Measurements from ENCODE around the gene STOM.

STOM gene

GRCh38 chr9:121348221-121348620 lies 21.8 kb downstream of the STOM start:
- DNase-seq (ENCODE audit: low spot score) = no peak

GRCh38 chr9:121345070-121345469 lies 25.0 kb downstream of the STOM start:
- no peak for DNase-seq (ENCODE audit: low spot score)

GRCh38 chr9:121344184-121344583 lies 25.9 kb downstream of the STOM start:
- DNase-seq (ENCODE audit: low spot score) = no peak

- no peak for DNase-seq (ENCODE audit: low spot score)
Measured at GRCh38 chr9:121340676-121341392, 29.2 kb downstream of the STOM start.

- no peak for DNase-seq (ENCODE audit: low spot score)
Measured at GRCh38 chr9:121339437-121339836, 30.6 kb downstream of the STOM start.

GRCh38 chr9:121336665-121337064 lies 33.4 kb downstream of the STOM start:
- DNase-seq (ENCODE audit: low spot score) = no peak

GRCh38 chr9:121333950-121334773 lies 35.9 kb downstream of the STOM start:
- DNase-seq (ENCODE audit: low spot score) = no peak

GRCh38 chr9:121331992-121332685 lies 37.9 kb downstream of the STOM start:
- no peak for DNase-seq (ENCODE audit: low spot score)

GRCh38 chr9:121331549-121331948 lies 38.5 kb downstream of the STOM start:
- no peak for DNase-seq (ENCODE audit: low spot score)

- no peak for DNase-seq (ENCODE audit: low spot score)
Measured at GRCh38 chr9:121328876-121329681, 41.0 kb downstream of the STOM start.

- no peak for DNase-seq (ENCODE audit: low spot score)
Measured at GRCh38 chr9:121328476-121328875, 41.6 kb downstream of the STOM start.

- DNase-seq (ENCODE audit: low spot score) = no peak
Measured at GRCh38 chr9:121326901-121327613, 43.0 kb downstream of the STOM start.

GRCh38 chr9:121326130-121326838 lies 43.8 kb downstream of the STOM start:
- DNase-seq (ENCODE audit: low spot score) = no peak

GRCh38 chr9:121325387-121325786 lies 44.7 kb downstream of the STOM start:
- no peak for DNase-seq (ENCODE audit: low spot score)

- no peak for DNase-seq (ENCODE audit: low spot score)
Measured at GRCh38 chr9:121324755-121325154, 45.3 kb downstream of the STOM start.

- DNase-seq (ENCODE audit: low spot score) = no peak
Measured at GRCh38 chr9:121324316-121324715, 45.7 kb downstream of the STOM start.

GRCh38 chr9:121323449-121324151 lies 46.5 kb downstream of the STOM start:
- no peak for DNase-seq (ENCODE audit: low spot score)

- no peak for DNase-seq (ENCODE audit: low spot score)
Measured at GRCh38 chr9:121322737-121323448, 47.2 kb downstream of the STOM start.

GRCh38 chr9:121322037-121322736 lies 47.9 kb downstream of the STOM start:
- DNase-seq (ENCODE audit: low spot score) = peak; percentile 52
